ENCODE data around the gene SPON1. TPM values are rescaled to one million over a fixed set of nuclear protein-coding genes. Genes with fewer than 3 reads are reported as not detected.

Gene SPON1
- total and polyA plus RNA-seq, 2 of the 8 experiments (the other 6 are each of a cell fraction or from before 2014, with no cell fraction given), result 1.5 to 5.4 TPM

- H2BK5ac ChIP-seq (ENCODE audit: low read depth, low read length), result no peak overlapping the region
- no peaks in the 10 kb centered on the region for H3K79me1 ChIP-seq (ENCODE audit: low read depth, low read length)
- no peak overlapping the region for H3K56ac ChIP-seq (replicated peaks; ENCODE audit: insufficient read length, low read depth, low read length)
- no peak overlapping the region for H3K9ac ChIP-seq (replicated peaks in 1 of 4; ENCODE audit: extremely low read depth in 1 of 4, low read depth in 3 of 4, low read length in 3 of 4)
- no peak overlapping the region for H2BK15ac ChIP-seq (ENCODE audit: low read length)
- H3K36me3 ChIP-seq (ENCODE audit: control insufficient read depth in 2 of 4, insufficient read depth in 4 of 4, low read length in 3 of 4), result no peaks in the 10 kb centered on the region
- H2BK120ac ChIP-seq (replicated peaks; ENCODE audit: low read depth, low read length), result no peak overlapping the region
- no peaks in the 10 kb centered on the region for H3K79me2 ChIP-seq (ENCODE audit: control insufficient read depth in 1 of 2, insufficient read depth in 2 of 2, low read length in 2 of 2)
- no peaks in the 10 kb centered on the region for H4K20me1 ChIP-seq (replicated peaks in 1 of 2; ENCODE audit: control insufficient read depth in 1 of 2, insufficient read depth in 2 of 2, low read length in 2 of 2)
- ChIA-PET POLR2A (ENCODE audit: partially characterized antibody) (interaction anchor here (1.1 kb wide), 1 partner anchor 14 kb away, joined by 3 read pairs; no protein-coding TSS in a partner anchor), CTCF (ENCODE audit: partially characterized antibody) (interaction anchor here (1.1 kb wide), 1 partner anchor 30 kb away, joined by 4 read pairs; no protein-coding TSS in a partner anchor)
- no peaks in the 10 kb centered on the region; a peak in 1 of 4 replicates for H3K9me3 ChIP-seq (ENCODE audit: insufficient read depth in 2 of 2, low read depth in 1 of 2, low read length in 1 of 2)
- no peak overlapping the region for H3K4me3 ChIP-seq (ENCODE audit: extremely low read depth in 1 of 4, insufficient read depth in 2 of 4, low read depth in 3 of 4, low read length in 4 of 4)
- H3K4ac ChIP-seq (replicated peaks; ENCODE audit: insufficient read length, low read depth, low read length), result no peak overlapping the region
- no peak overlapping the region for H3K23ac ChIP-seq (ENCODE audit: insufficient read length)
- H2AK5ac ChIP-seq (ENCODE audit: low read depth, low read length), result no peak overlapping the region
- DNase-seq (ENCODE audit: low read depth in 1 of 2, low spot score in 2 of 2) (no peak), FAIRE-seq (no peak)
- no peaks in the 10 kb centered on the region for H3K27me3 ChIP-seq (replicated peaks in 1 of 4; ENCODE audit: control insufficient read depth in 3 of 4, extremely low read depth in 1 of 4, insufficient read depth in 3 of 4, low read length in 3 of 4)
- no peak overlapping the region for H2BK12ac ChIP-seq (ENCODE audit: low read depth, low read length)
- no peak overlapping the region for H2AFZ ChIP-seq (ENCODE audit: low read length)
- no peak overlapping the region for H4K91ac ChIP-seq (replicated peaks; ENCODE audit: insufficient read length, low read length)
- WGBS, 2 experiments (ENCODE audit: extremely low coverage in 1 of 2, insufficient coverage in 1 of 2, insufficient read length in 1 of 2, insufficient replicate concordance in 2 of 2, low coverage in 1 of 2, low lambda C conversion rate in 2 of 2, missing lambda C conversion rate in 1 of 2), result 93% methylated on average over 4 of the region's 4 CpGs; no CpG with 5 or more reads in 1 of the 2 experiments
- no peak overlapping the region for H3K27ac ChIP-seq (ENCODE audit: low read depth, low read length)
- no peak overlapping the region for H3K4me2 ChIP-seq (ENCODE audit: insufficient read depth in 1 of 2, low read depth in 2 of 2, low read length in 2 of 2)
- H3K23me2 ChIP-seq (ENCODE audit: low read depth, low read length), result no peaks in the 10 kb centered on the region
- H3K4me1 ChIP-seq (replicated peaks in 1 of 4; ENCODE audit: control insufficient read depth in 3 of 4, insufficient read depth in 4 of 4, low read length in 3 of 4), result peaks cover 0 to 3% (median 1%) of the 10 kb centered on the region in 4 experiments; a peak in 2 of 7 replicates
- no peak overlapping the region for H2BK20ac ChIP-seq (ENCODE audit: low read length)
- no peak overlapping the region for H4K8ac ChIP-seq (ENCODE audit: extremely low read depth, insufficient read depth, low read length)
- H3K18ac ChIP-seq (ENCODE audit: extremely low read depth, low read length), result no peak overlapping the region
- no peak overlapping the region for H3K14ac ChIP-seq (ENCODE audit: insufficient read length)
- H4K5ac ChIP-seq (ENCODE audit: insufficient read length, low read depth, low read length), result no peak overlapping the region
- TF ChIP-seq POU5F1 (IDR thresholded peaks at IDR 0.05; ENCODE audit: low read depth, low read length) (no peak), JUND (IDR thresholded peaks at IDR 0.05; ENCODE audit: low read length) (no peak), KDM4A (IDR thresholded peaks at IDR 0.05; ENCODE audit: low read depth, low read length, severe bottlenecking) (no peak), HDAC6 (IDR thresholded peaks at IDR 0.05; ENCODE audit: low read depth, low read length) (no peak), SUZ12 (IDR thresholded peaks at IDR 0.05; ENCODE audit: low read length) (no peak), BACH1 (IDR thresholded peaks at IDR 0.05; ENCODE audit: low read length) (no peak), ASH2L (IDR thresholded peaks at IDR 0.05; ENCODE audit: low read length) (no peak), JUN (IDR thresholded peaks at IDR 0.05; ENCODE audit: low read depth, low read length) (no peak), BCL11A (IDR thresholded peaks at IDR 0.05; ENCODE audit: low read depth in 2 of 2, low read length in 2 of 2) (no peak), SP1 (IDR thresholded peaks at IDR 0.05; ENCODE audit: low read depth, low read length) (no peak), SP4 (IDR thresholded peaks at IDR 0.05; ENCODE audit: low read length) (no peak)
These were observed 240.8 kb downstream of the SPON1 start for GRCh38 chr11:14203321-14203720.
